Measurements from ENCODE around the gene MALSU1.

- TF ChIP-seq, protein P1, sequence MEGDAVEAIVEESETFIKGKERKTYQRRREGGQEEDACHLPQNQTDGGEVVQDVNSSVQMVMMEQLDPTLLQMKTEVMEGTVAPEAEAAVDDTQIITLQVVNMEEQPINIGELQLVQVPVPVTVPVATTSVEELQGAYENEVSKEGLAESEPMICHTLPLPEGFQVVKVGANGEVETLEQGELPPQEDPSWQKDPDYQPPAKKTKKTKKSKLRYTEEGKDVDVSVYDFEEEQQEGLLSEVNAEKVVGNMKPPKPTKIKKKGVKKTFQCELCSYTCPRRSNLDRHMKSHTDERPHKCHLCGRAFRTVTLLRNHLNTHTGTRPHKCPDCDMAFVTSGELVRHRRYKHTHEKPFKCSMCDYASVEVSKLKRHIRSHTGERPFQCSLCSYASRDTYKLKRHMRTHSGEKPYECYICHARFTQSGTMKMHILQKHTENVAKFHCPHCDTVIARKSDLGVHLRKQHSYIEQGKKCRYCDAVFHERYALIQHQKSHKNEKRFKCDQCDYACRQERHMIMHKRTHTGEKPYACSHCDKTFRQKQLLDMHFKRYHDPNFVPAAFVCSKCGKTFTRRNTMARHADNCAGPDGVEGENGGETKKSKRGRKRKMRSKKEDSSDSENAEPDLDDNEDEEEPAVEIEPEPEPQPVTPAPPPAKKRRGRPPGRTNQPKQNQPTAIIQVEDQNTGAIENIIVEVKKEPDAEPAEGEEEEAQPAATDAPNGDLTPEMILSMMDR (IDR thresholded peaks at IDR 0.05; ENCODE audit: borderline replicate concordance, extremely low read depth, low read length, poor library complexity, severe bottlenecking) = no peak
- no peak for TF ChIP-seq EZH2 (IDR thresholded peaks at IDR 0.05; ENCODE audit: borderline replicate concordance, low read depth, low read length, severe bottlenecking)
Measured at GRCh38 chr7:23285657-23286646, 13.2 kb upstream of the MALSU1 start.

All from DND-41 (cell line).